ENCODE data around the gene C11orf91. TPM values are rescaled to one million over a fixed set of nuclear protein-coding genes. Genes with fewer than 3 reads are reported as not detected.

The C11orf91 gene
- total and polyA plus RNA-seq, 8 donors: 2.2 TPM; not detected in 7

DNA sequence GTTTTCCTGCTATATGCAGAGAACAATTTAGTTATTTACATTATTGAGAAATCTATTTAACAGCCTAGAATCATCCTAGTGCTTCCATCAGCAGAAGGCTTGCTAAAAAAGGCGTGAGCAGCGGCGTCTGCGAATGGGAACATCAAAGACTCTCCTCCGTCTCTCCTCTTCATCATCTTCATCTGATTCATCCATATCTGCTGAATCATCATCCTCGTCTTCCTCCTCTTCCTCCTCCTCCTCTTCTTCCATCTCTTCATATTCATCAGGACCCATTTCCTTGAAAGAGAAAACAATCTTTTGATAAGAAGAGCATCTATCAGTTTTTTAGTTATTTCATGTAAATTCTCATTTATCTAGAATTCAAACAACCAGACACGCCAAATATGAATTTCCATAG, 41.2 kb upstream of the C11orf91 start:
- Histone ChIP-seq H3K27me3 (no peaks in the 10 kb centered on the region), H3K4me1 (peaks cover 2% of the 10 kb centered on the region in 2 donors), H3K27ac (no peak overlapping the region), H3K9me3 (no peaks in the 10 kb centered on the region), H3K36me3 (peaks cover 0 to 35% of the 10 kb centered on the region in 2 donors), H3K4me3 (no peak overlapping the region)
- intact Hi-C loops (cut with DNase I): loop anchor here in 1 of 2 donors (5.0 kb wide), 1 partner anchor 380 kb away; no protein-coding TSS in a partner anchor
- TF ChIP-seq, protein P1, sequence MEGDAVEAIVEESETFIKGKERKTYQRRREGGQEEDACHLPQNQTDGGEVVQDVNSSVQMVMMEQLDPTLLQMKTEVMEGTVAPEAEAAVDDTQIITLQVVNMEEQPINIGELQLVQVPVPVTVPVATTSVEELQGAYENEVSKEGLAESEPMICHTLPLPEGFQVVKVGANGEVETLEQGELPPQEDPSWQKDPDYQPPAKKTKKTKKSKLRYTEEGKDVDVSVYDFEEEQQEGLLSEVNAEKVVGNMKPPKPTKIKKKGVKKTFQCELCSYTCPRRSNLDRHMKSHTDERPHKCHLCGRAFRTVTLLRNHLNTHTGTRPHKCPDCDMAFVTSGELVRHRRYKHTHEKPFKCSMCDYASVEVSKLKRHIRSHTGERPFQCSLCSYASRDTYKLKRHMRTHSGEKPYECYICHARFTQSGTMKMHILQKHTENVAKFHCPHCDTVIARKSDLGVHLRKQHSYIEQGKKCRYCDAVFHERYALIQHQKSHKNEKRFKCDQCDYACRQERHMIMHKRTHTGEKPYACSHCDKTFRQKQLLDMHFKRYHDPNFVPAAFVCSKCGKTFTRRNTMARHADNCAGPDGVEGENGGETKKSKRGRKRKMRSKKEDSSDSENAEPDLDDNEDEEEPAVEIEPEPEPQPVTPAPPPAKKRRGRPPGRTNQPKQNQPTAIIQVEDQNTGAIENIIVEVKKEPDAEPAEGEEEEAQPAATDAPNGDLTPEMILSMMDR (IDR thresholded peaks at IDR 0.05): no peak
- ATAC-seq: no peak
- no peak for DNase-seq

DNA sequence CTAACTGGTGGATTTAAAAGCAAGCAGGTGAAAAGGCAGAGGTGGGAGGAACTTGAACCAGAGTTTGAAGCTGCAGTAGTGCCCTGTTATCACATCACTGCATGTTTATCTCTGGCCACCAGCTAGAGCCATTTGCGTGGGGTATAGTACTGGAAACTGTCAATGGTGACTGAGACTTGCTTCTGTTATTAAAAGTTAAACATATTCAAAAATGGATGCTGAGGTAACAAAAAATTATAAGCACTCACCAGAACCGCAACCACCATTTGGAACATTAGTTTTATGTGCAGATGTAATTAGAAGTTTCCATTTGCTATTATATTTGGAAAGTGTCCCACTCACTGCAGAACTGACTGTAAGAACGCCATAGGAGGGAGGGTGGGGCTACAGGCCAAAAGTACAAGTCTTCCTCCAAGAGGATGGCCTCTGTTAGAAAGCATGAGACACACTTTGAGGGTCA, 36.8 kb upstream of the C11orf91 start:
- Histone ChIP-seq H3K4me1 (peaks cover 13 to 35% of the 10 kb centered on the region in 2 donors), H3K36me3 (peaks cover 0 to 10% of the 10 kb centered on the region in 2 donors), H3K27me3 (no peaks in the 10 kb centered on the region), H3K27ac (no peak overlapping the region), H3K9me3 (no peaks in the 10 kb centered on the region), H3K4me3 (no peak overlapping the region)
- TF ChIP-seq, protein P1 (IDR thresholded peaks at IDR 0.05): no peak
- intact Hi-C loops (cut with DNase I): no loop called here
- ATAC-seq (no peak), DNase-seq (no peak)

DNA sequence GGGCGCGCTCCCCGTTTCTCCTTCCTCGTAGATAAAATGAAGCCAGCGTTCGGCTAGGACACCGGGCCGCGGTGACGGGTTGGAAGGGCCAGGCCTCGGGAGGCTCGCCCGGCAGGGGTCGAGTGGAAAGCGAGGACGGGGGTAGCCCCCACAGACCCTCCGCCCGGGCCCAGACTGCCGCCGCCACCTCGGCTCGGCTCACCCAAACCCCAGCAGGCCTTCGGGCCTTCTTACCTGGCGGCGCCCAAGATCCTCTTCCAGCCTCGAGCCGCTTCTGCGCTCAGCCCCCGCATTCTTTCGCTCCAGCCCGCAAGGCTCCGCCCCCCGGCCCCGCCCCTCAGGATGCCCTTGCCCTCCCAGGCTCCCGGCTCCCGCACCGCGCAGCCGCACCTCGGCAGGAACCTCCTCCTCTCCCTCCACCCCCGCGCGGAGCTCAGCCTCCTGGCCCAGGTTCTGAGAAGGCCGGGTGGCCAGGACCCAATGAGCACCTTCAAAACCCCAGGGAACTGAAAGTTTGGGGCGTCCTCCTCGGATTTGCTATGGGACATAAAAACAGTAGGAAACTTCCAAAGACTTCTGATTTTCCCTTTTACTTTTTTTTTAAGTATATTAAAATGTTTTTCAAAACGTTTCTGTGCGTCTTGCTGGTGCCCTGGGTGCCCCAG, 35.7 kb upstream of the C11orf91 start, which contains the start of gene CD59:
Gene CD59 (minus strand): TSS at position 276 of the 665 bp plus-strand sequence. CDS start 13,978 bp downstream, outside the sequence.
- intact Hi-C loops (cut with DNase I): no loop called here
- DNase-seq (peak; percentile 91 to 100 (median 96)), ATAC-seq (peak; percentile 94)
- Histone ChIP-seq H3K9me3 (no peaks in the 10 kb centered on the region), H3K4me3 (peak within 1 kb of the TSS; percentile 77 to 90), H3K27ac (peak within 1 kb of the TSS; percentile 90 to 97), H3K4me1 (peaks cover 13 to 46% of the 10 kb centered on the region in 2 donors), H3K27me3 (no peaks in the 10 kb centered on the region), H3K36me3 (peaks cover 0 to 14% of the 10 kb centered on the region in 2 donors)
- TF ChIP-seq, protein P1 (IDR thresholded peaks at IDR 0.05): no peak

DNA sequence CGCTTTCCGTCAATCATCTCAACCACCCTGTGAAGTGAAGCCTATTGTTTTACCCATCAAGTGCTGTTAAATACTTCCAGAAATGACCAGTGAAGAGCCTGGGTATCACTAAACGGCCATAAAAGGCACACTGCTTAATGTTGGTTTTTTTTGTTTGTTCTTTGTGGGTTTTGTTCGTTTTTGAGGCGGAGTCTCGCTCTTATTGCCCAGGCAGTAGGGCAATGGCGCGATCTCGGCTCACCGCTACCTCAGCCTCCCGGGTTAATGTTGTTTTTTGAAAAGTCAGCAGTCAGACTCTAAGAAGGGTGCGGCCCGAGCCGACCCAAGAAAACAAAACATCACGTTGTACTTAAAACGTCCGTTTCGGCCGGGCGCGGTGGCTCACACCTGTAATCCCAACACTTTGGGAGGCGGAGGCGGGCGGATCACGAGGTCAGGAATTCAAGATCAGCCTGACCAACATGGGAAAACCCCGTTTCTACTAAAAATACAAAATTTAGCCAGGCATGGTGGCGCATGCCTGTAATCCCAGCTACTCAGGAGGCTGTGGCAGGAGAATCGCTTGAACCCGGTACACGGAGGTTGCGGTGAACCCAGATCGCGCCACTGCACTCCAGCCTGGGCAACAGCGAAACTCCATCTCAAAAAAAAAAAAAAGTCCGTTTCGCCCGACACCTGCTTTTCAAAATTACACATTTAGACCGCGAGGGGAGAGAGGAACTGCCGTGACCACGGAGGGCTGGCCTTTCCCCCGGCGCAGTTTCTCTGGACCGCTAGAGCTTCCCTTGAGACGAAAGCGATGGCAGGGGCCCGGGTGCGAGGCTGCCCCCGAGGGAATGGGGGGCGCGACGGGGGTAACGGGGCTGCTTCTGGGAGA, 34.9 kb upstream of the C11orf91 start:
- ATAC-seq (peak; percentile 14), DNase-seq (peak in 2 of 4 donors; percentile 47 to 88)
- TF ChIP-seq, protein P1 (IDR thresholded peaks at IDR 0.05): no peak
- intact Hi-C loops (cut with DNase I): no loop called here
- Histone ChIP-seq H3K4me1 (peaks cover 15 to 54% of the 10 kb centered on the region in 2 donors), H3K27ac (peak overlapping the region; percentile 90 to 97), H3K4me3 (peak overlapping the region; percentile 77 to 90), H3K9me3 (no peaks in the 10 kb centered on the region), H3K27me3 (no peaks in the 10 kb centered on the region), H3K36me3 (peaks cover 0 to 16% of the 10 kb centered on the region in 2 donors)
